GM12891 (cell line): Measurements from ENCODE around the gene MAJIN.

Experiments
- DNase-seq: peaks from one replicate; pipeline ENCODE4 v3.0.0; 2011; ENCODE audit warnings: low spot score; ENCODE audit not compliant: insufficient read length
- FAIRE-seq: peaks from 2 replicates; lab custom pipeline; 2011; peaks lifted over from hg19 to GRCh38; lab: Jason Lieb, UNC
- PAX5 ChIP-seq: IDR thresholded peaks from 2 replicates; pipeline ENCODE4 v1.6.1; 2011; ENCODE audit warnings: low read length, moderate library complexity, mild to moderate bottlenecking; ENCODE audit not compliant: insufficient read depth, severe bottlenecking
- POLR2A ChIP-seq: IDR thresholded peaks from 2 replicates; pipeline ENCODE4 v1.6.1; 2011; ENCODE audit warnings: low read depth, low read length, control low read depth
- POLR2AphosphoS5 ChIP-seq: IDR thresholded peaks from 2 replicates; pipeline ENCODE4 v1.6.1; 2011; ENCODE audit warnings: low read depth, low read length, control low read depth
- POU2F2 ChIP-seq: IDR thresholded peaks from 2 replicates; pipeline ENCODE4 v1.6.1; 2011; ENCODE audit warnings: low read depth, mild to moderate bottlenecking, control low read depth, low read length, moderate library complexity
- SPI1 ChIP-seq: IDR thresholded peaks from 2 replicates; pipeline ENCODE4 v1.6.1; 2011; ENCODE audit warnings: low read depth, low read length, control low read depth
- TAF1 ChIP-seq: IDR thresholded peaks from 2 replicates; pipeline ENCODE4 v1.6.1; 2011; ENCODE audit warnings: low read depth, low read length, control low read depth

Gene MAJIN

DNA sequence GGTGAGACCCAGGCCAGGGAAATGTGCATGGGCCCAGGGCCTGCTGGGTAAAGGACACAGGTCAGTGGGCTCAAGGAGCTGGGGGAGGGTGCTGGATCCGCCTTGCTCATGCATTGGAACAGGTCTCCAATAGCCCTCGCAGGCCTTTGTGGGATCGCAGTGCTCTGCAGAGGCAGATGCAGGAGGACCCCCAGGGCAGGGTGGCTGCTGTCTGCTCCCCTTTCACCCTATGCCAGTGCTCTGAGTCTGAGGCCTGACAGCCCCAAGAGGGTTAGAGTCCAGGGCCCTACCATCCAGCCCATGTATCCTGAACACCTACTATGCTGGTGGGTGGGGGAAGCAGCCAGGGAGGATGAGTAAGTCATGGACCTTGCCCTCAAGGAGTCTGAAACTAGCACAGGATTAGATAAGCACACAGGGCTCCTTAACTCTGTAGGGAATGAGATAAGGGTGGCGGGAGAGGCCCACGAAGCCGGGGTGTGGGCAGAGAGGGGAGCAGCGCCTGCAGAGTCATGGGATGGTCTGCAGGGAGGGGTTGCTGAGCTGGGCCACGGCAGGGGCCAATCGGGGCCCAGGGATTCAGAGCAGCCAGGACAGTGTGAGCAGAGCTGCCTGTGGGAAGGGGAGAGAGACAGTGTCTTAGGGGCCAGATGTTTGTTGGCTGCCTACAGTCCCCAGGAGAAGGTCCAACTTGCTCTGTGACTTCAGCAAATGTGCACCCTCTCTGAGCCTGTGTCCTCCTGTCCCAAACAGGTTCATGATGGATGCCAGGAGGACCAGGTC, 83.0 kb downstream of the MAJIN start:
- TF ChIP-seq TAF1, result no peak
- TF ChIP-seq POLR2AphosphoS5, result no peak
- TF ChIP-seq SPI1, result no peak
- TF ChIP-seq PAX5, result no peak
- no peak for TF ChIP-seq POU2F2
- TF ChIP-seq POLR2A, result no peak
- DNase-seq (no peak), FAIRE-seq (no peak)

DNA sequence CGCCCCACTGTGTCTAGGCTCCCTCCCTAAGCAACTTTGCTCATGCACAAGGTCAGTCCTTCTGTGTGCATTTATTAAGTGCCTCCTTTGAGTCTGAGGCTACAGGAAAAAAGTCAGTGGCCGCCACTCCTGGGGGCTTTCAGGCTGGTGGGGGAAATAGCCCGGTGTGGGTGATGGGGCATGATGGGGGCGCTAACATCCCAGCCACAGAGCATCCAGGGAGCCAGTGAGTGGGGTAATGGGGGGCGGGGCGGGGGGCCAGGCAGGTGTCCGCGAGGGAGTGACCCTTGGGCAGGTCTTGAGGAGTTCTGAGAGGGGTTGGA, 83.5 kb downstream of the MAJIN start:
- FAIRE-seq (no peak), DNase-seq (no peak)
- no peak for TF ChIP-seq POU2F2
- no peak for TF ChIP-seq POLR2A
- TF ChIP-seq SPI1, result no peak
- no peak for TF ChIP-seq TAF1
- TF ChIP-seq PAX5, result no peak
- no peak for TF ChIP-seq POLR2AphosphoS5
